ENCODE data around the gene PBX1.

- no peak for TF ChIP-seq CTCF (IDR thresholded peaks at IDR 0.05)
- no peak for TF ChIP-seq POLR2A (IDR thresholded peaks at IDR 0.05; ENCODE audit: low read depth)
Measured at GRCh38 chr1:164658864-164659263, 99.9 kb downstream of the PBX1 start.
